ENCODE data around the gene MRPL3.
"Not testable (repeated sequence)": the region's sequence is repeated elsewhere in the genome, so short reads cannot be mapped to it uniquely, and the experiment has no call there.

The MRPL3 gene

DNA sequence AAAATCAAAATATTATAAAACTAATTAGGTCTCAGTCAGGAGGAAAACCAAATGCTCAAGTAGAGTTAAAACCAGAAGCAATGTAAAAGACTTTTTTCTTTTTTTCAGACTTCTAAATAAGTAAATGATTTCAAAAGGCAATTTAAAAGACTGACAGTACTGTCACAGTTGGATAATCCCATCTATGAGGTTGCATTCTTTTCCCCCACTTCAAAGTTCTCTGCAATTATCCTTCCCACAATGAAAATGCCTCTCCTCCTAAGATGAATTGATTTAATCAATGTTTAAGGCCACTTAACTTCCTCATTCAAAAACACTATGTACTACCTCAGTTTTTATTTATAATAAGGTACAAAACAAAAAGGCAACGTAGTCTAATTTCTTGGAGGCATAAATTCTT is 8.1 kb downstream of the MRPL3 start:
- DNase-seq (ENCODE audit: low read depth), result no peak

DNA sequence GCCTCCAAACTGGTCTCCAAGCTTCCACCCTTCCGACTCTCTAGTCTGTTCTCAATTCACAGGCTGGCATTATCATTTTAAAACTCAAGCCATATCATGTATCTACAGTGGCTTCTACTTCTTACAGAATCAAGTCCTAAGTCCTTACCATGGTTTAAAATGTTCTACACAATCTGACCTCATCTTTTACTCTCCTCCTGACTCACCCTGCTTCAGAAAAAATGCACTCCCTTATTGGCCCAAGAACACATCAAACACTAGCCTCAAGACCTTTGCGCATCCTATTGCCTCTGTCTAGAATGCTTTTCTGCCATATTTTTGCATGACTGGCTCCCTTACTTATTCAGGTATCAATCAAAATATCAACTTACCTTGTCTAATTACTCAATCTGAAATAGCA is 11.0 kb downstream of the MRPL3 start:
- DNase-seq (ENCODE audit: low read depth), result no peak

GRCh38 chr3:131491084-131491483 is 11.7 kb downstream of the MRPL3 start:
- no peak for DNase-seq (ENCODE audit: low read depth)

DNA sequence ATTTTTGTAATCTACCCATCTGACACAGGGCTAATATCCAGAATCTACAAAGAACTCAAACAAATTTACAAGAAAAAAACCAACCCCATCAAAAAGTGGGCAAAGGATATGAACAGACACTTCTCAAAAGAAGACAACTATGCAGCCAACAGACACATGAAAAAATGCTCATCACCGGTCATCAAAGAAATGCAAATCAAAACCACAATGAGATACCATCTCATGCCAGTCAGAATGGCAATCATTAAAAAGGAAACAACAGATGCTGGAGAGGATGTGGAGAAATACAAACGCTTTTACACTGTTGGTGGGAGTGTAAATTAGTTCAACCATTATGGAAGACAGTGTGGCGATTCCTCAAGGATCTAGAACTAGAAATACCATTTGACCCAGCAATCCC is 16.2 kb downstream of the MRPL3 start:
- DNase-seq (ENCODE audit: low read depth), result not testable (repeated sequence)

DNA sequence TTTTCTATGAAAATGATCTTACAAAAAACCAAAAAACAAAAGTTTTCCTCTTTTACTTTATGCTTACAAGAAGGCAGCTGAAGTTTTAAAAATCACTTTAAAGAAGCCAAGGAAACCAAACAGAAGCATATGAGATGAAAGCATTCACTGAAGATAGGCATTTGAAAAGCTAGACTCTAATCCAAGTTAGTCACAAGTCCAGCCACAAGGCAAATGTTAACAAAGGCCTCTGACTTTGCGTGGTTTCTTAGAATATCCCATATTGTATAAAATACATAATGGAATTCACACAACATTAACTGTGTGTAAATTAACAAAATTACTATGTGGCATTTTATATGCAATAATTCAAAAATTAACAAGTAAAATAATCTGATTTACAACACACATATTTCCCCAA is 17.7 kb downstream of the MRPL3 start:
- DNase-seq (ENCODE audit: low read depth), result no peak

DNA sequence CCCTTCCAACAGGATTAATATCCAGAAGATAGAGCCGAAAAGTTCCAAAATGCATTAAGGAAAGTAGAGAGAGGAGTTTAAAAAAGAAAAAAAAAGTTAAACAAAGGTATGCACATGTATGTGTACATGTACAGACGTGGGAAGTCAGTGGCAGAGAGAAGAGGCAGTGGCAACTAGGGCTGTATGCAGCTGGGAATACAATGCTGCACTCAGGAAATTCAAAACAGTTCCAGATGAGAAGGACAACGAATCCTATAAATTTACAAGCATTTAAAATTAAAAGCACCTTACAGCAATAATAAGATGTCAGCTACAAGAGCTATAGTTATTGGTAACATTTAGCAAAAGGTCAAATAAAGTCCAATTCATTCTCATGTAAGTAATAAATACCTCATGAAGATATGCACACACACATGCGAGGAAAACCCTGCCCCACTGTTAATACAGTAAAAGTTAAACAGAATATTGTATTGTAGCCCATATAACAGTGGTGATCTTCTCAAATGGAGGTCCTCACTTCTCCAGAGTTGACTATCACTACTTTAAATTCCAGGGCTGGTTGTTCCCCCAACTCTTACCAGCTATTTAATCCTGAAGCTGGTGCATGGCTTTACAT is 18.2 kb downstream of the MRPL3 start:
- no peak for DNase-seq (ENCODE audit: low read depth)

DNA sequence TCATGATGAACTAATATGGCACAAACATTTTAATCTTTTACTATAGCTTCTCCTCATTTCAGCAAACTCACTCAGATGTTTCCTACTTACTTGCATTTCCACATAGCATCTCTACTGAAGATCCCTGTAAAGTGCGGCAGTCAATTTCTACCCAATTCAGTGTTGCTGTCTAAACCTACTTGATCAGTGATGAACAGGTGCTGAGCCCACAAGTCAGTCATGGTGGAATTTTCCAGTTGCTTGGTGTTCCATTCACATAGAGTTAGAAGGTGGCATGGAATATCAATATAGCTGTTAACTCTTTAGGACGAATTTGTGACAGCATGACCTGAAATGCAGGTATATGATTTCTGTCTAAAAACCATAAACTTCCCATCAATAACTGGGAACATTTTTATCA is 22.7 kb downstream of the MRPL3 start:
- DNase-seq (ENCODE audit: low read depth), result no peak

DNA sequence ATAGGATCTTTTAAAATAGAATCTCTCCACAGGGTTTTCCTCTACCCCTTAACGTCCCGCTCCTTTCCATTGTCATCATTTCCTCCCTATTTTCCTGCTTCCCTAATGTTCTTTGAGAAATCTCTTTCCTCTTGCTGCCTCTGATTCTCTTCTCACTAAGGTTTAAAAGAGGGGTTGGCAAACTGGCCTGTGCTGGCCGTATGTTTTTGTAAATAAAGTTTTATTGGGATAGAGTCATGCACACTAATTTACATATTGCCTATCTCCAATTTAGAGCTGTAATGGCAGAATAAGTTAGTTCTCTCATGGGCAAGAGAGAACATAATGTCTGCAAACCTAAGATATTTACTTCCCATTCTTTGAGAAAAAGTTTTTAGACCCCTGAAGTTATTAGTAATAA is 25.0 kb downstream of the MRPL3 start:
- no peak for DNase-seq (ENCODE audit: low read depth)

DNA sequence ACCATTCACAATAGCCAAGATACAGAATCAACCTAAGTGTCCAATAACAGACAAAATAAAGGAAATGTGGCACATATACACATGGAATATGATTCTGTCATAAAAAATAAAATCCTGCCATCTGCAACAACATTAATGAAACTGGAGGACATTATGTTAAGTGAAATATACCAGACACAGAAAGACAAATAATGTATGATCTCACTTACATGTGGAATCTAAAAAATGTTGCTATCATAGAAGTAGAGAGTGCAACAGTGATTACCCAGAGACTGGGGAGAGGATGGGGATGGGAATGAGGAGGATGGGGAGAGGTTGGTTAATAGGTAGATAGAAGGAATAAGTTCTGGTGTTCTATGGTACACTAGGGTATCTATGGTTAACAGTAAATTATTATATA is 28.7 kb downstream of the MRPL3 start:
- DNase-seq (ENCODE audit: low read depth), result no peak

- no peak for DNase-seq (ENCODE audit: low read depth)
Measured at GRCh38 chr3:131470377-131470776, 32.4 kb downstream of the MRPL3 start.

DNA sequence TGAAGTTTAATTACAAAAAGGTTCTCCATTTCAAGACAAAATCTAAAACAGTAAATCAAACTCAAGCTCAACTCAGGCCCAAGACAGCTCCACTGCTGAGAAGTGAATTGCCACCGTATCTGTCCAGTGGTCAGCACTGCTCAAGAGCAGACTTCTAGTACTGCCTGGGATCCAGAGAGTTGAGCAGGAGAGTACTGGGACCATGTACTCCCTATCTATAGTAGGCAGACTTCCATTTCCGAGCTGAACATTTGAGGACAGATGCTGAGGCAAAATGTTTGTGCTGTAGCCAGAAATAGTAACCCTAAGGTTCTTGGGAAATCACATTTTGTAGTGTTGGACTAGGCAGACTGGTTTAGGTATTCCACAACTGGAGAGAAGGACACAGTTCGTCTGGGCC is 44.1 kb downstream of the MRPL3 start:
- no peak for DNase-seq (ENCODE audit: low read depth)

- no peak for DNase-seq (ENCODE audit: low read depth)
Measured at GRCh38 chr3:131457220-131457619, 45.6 kb downstream of the MRPL3 start.

DNA sequence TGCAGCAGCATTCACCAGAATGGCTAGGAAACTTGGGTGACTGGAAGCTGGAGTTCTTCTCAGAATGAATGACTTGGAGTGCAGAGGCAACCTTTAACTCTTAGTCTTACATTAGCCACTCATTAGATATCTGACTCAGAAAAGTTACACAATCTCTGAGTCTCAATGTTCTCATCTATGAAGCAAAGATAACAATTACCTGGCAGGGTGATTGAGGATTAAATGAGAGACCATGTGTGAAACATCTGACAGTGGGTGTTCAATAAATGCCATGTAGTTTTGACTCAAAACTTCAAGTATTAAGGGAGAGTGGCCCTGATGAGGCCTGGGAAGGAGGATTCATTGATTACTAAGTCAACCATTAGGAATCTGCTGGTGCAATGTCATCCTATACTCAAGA is 48.3 kb downstream of the MRPL3 start:
- peak; percentile 2 for DNase-seq (ENCODE audit: low read depth)

DNA sequence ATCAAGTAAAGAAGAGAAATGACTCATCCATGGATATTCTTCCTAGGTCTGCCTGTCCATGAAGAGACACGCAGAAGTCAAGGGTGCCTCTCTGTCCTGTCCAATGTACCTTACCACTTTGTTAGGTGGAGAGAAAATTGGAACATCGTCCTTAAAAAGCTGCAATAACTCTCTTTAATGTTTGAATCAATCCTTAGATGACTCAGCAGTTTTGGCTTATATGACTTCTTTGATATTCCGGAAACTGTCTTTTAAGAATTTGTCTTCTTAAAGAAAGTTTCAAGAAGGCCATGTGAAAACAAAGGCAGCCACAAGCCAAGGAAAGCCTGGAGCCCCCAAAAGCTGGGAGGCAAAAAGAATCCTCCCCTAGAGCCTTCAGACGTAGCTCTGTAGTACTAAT is 49.2 kb downstream of the MRPL3 start:
- no peak for DNase-seq (ENCODE audit: low read depth)

GRCh38 chr3:131447349-131447748 is 55.4 kb downstream of the MRPL3 start:
- no peak for DNase-seq (ENCODE audit: low read depth)

DNA sequence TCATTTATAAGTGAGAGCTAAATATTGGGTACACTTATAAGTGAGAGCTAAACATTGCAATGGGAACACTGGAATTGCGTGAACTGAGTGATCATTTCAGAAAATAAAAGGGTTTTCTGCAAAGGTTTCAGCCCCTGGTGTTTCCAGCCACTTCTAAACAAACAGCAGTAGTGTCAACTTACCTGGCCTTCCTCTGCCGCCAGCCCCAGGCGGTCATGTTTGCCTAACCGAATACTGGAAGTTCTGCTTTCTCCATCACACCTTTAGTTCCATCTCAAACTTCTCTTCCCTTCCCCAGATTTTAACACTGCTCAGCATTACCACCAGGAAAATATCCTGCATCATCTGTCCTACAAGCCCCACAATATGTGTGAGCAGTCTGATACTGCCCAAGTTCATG is 58.6 kb downstream of the MRPL3 start:
- no peak for DNase-seq (ENCODE audit: low read depth)

- DNase-seq (ENCODE audit: low read depth), result no peak
Measured at GRCh38 chr3:131439084-131439483, 63.7 kb downstream of the MRPL3 start.

DNA sequence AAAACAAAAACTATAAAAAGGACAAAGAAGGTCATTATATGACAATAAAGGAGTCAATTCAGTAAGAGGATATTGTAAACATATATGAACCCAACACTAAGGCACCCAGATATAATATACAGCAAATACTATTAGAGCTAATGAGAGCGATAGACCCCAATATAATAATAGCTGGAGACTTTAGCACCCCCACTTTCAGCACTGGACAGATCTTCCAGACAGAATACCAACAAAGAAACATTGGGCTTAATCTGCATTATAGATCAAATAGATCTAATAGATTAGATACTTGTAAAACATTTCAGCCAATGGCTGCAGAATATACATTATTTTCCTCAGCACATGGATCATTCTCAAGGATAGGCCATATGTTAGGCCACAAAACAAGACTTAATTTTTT is 67.8 kb downstream of the MRPL3 start:
- DNase-seq (ENCODE audit: low read depth), result no peak

GRCh38 chr3:131432441-131432840 is 70.3 kb downstream of the MRPL3 start:
- no peak for DNase-seq (ENCODE audit: low read depth)

GRCh38 chr3:131431754-131432153 is 71.0 kb downstream of the MRPL3 start:
- no peak for DNase-seq (ENCODE audit: low read depth)

DNA sequence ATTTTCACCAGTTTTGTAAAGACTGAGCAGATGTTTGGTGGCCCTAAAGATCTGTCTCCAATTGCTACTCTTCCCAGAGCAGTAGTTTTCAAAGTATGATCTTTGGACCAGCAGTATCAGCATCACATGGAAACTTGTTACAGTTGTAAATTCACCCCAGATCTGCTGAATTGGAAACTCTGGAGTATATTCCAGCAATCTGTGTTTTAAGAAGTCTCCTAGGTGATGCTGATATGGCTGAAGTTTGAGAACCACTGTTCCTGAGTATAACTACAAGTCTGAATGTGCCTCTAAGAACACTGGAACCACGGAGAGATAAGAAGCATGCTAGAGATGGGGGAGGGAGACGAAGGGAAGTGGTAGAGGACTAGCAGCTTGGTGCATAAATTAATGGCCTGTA is 75.5 kb downstream of the MRPL3 start:
- no peak for DNase-seq (ENCODE audit: low read depth)

- DNase-seq (ENCODE audit: low read depth), result no peak
Measured at GRCh38 chr3:131421957-131422498, 80.7 kb downstream of the MRPL3 start.

GRCh38 chr3:131421301-131421700 is 81.5 kb downstream of the MRPL3 start:
- no peak for DNase-seq (ENCODE audit: low read depth)

- no peak for DNase-seq (ENCODE audit: low read depth)
Measured at GRCh38 chr3:131417751-131418150, 85.0 kb downstream of the MRPL3 start.

All from non-pigmented ciliary epithelial cell (primary cell).